ENCODE results near the gene EIF6. TPM values are rescaled to one million over a fixed set of nuclear protein-coding genes. Genes with fewer than 3 reads are reported as not detected.

Gene EIF6
- polyA plus RNA-seq, 3 donors: 154 to 169 (median 168) TPM

DNA sequence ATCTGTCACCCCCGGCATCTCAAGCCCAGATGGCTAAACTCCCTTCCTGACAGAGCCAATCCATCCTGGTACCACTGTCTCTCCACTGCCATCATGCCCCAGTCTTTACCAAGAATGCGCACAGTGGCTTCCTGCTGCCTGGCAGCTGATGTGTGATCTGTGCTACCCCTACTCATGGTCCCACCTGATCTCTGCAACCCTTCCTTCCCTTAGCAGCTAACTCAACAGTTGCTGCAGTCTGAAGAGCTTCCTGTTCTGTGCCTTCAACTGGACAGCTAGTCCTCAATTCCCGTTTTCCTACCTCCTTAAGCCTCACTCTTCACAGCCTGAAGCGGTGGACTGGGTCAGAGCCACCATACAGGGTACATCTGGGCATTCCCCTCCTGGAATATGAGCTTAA, 15.2 kb upstream of the EIF6 start:
- no peak for DNase-seq

DNA sequence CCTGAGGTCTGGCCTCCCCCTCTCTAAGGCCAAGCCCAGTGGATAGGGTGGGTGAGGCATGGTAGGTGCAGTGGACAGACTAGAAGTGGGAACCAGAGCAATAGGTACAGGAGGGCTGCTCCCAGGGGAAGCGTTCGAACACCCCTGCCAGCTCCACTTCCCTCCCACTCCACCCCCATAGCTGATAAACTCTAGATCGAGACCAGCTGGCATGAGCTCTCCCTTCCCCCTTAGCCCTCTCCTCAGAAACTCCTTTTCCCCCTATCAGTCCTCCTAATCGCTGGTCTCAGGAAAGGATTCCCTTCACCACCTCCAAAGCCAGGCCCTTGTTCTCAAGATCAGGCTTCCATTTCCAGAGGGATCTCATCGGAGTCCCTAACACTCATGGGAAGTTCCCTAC, 13.7 kb upstream of the EIF6 start:
- DNase-seq: no peak

DNA sequence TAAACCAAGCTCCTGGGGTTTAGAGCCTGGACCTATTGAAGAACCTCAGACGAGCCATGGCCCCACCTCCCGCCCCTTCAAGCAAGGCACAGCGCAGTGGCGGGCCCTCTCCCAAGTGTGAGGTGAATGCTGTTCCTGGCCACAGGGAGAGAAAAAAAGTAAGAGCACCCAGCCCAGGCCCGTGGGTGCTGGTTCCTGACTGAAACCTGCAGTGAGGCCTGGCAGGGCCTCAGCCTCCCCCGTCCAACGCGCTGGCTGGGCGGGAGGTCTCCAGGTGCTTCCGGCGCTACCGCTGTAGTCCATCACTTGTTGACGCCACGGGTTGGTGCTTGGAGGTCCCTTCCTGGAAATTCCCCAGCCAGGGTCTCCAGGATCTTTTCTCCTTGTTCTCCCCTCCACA, 13.2 kb upstream of the EIF6 start:
- DNase-seq: no peak

DNA sequence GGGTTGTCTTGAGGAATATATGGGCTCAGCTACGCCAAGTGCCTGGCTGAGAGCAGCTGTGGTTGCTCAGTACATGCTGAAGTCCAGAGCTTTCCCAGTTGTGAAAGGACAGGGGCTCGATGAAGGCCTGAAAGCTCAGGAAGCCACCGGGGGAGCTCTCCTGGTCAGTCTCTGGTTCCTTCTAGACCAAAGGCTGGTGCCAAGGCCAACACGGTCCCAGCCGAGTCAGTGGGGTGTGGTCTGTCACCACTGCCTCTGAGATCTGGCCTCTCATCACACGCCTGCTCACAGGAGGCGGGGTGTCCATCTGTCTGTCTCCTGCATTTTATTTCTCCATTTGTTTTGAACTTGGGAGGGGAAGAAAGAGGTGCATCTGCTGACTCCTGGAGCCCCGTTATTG, 12.6 kb upstream of the EIF6 start:
- no peak for DNase-seq

DNA sequence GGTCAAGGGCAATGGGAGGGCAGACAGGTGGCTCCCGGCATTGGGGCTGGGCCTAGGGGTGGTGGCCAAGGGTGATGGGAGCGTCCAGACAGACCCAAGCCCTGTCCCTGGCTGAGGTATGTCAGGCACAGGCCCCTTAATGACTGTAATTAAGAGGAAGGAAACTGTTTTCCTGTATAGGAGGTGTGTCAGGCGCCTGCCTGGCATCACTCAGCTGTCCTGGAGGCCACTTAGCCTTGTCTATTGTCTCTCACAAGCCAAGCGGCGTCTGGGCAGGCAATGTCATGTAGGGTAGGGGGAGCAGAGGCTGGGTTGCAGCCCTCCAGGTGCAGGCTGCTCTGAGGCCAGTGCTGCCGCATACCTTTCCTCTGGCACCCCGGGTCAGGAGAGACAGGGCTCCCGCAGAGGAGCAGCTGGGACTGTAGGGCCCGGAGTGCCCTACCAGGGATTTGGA, 11.6 kb upstream of the EIF6 start:
- no peak for DNase-seq

DNA sequence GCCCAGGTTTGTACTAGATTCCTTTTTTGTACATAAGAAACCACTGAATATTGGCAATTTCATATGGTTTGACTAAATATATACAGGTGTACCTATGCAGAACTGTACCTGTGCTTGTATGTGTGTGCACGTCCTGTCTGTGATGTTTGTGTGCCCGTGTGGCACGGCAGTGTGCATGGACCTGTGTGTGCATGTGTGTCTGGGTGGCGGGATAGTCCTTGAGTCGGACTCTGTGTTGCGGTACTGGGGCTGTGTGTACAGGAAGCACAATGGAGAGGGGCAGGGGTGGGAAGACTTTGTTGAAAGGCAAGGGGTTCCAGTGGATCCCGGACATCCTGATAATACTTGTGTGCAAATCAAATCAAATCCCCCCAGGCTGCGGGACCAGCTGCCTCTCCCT, 11.1 kb upstream of the EIF6 start:
- DNase-seq: no peak

DNA sequence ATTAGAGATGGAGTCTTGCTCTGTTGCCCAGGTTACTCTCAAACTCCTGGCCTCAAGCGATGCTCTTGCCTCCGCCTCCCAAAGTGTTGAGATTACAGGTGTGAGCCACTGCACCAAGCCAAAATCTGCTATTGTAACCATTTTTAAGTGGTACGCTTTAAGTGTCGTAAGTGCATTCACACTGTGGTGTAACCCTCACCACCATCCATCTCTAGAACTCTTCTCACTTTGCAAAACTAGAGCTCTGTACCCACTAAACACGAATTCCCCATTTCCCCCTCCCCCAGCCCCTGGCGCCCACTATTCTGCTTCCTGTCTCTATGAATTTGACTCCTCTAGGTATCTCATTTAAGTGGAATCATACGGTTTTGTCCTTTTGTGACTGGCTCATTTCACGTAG, 10.5 kb upstream of the EIF6 start:
- DNase-seq: no peak

DNA sequence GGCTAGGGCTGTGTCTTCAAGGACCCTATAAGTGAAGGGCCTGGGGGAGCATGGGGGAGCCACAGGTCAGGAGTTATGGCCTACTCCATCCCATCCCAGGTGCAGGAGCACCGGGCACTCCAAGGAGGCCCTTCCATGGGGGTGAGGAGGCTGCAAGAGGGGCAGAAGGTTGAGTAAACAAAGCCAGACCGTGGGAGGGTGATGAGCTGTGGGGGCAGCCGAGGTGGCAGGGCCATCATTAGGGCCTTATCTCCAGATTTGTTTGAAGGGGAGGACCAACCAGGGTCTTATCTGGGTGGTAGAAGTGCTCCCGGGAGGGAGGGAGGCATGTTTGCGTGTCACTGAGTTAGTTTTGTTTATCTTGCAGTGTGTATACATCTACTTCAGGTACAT, 9.7 kb upstream of the EIF6 start:
- no peak for DNase-seq

DNA sequence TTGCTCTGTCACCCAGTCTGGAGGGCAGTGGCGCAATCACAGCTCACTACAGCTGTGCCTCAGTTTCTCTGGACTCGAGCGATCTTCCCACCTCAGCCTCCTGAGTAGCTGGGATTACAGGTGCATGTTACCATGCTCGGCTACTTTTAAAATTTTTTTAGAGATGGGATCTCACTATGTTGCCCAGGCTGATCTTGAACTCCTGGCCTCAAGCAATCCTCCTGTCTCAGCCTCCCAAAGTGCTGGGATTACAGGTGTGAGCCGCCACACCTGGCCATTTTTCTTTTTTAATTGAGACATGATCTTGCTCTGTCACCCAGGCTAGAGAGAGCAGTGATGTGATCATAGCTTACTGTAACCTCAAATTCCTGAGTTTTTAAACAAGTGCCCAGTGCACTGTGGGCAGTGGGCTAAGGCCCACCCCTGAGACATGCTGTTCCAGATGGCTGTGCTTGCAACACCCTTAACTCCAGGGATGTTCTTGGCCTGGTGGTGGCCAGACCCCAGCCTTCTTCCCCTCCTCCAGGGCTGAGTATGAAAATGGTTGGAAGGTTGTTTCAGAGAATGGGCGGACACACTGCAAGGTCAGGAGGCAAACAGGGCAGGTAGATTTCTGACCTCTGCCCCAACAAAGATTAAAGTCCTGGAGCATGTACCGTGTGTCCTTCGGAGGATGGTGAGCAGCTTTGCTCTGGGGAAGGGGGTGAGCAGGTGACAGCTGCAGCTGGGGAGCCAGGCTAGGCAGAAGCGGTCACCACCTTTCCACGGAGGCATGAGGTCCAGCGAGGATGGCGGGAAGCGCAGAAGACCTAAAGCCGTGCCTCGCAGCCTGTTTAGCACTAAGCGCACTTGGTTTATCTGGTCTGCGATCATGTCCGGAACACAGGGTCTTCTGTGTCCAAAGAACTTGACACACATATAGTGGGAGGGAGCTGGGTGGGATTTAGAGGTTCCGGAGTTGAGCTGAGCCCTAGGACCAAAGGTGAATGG, 9.0 kb upstream of the EIF6 start:
- DNase-seq: no peak

DNA sequence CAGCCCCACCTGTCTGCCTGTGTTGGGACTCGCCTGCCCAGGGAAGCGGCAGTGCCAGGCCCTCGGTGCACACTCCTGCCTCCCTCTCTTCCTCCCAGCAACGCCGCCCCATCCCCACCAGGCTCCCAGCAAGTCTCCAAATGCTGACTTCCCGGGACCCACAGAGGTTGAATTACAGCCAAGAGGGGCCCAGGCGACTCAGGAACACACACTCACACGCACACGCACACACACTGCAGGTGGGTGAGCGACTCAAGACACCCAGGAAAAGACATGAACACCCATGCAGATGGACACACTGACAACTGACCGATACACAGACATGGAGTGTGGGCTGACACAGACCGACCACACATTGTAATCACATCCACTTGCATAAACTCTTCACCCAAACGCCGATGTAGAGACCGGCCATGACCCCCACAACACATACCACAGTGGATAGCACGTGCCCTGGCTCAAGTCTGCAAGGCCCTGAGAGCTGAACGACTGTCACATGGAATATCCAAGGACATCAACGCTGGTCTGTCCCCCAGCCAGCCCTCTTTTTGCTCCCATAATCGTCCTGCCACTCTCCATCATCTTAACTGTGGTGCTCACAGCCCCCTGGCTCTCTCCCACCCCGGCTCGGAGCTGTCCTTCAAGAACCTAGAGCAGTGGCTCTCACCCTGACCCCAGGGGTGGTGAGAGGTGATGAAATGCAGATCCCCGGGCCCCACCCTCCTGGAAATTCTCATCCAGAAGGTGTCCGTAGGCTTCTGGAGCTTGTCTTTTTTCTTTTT, 8.1 kb upstream of the EIF6 start:
- no peak for DNase-seq

DNA sequence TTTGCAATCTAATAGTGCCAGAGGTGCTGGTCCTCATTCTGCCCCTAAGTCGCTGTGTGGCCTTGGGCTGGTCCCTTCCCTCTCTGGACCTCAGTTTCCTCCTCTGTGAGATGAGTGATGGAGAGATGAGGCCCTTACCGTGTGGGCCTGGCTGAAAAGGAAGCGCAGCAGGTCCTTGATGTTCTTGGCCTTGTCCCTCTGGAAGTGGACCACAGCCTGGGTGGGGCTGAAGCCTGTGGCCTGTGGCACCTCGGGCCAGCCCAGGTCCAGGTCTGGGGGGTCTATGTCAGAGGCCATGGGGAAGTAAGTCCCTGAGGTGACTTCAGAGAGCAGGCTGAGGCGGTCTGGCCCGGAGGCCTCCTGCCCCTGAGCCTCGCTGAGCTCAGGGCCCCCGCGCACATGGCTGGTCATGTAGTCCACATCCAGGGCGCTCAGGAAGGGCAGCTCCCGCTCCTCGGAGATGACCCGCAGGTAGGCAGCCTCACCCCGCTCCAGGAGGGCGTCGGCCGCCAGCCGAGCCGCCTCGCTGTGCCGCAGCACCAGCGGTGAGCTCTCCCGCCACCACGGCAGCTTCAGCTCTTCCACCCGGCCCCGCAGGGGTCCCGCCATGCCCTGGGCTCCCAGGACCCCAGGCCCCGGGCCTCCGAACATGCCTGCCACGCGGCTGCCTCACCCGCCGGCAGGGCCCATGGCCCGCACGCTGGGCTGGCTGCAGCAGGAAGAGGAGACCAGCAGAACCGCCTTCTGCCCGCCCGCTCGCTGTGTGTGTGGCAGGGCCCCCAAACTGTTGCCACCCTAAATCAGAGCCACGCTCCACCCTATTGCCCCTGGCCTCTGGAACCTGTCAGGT, 7.3 kb upstream of the EIF6 start, which contains the start of gene FAM83C:
Gene FAM83C, minus strand, starts transcription at position 772 of the 850 bp plus-strand sequence. Its CDS starts 121 bp downstream, at position 651.
- DNase-seq: no peak

DNA sequence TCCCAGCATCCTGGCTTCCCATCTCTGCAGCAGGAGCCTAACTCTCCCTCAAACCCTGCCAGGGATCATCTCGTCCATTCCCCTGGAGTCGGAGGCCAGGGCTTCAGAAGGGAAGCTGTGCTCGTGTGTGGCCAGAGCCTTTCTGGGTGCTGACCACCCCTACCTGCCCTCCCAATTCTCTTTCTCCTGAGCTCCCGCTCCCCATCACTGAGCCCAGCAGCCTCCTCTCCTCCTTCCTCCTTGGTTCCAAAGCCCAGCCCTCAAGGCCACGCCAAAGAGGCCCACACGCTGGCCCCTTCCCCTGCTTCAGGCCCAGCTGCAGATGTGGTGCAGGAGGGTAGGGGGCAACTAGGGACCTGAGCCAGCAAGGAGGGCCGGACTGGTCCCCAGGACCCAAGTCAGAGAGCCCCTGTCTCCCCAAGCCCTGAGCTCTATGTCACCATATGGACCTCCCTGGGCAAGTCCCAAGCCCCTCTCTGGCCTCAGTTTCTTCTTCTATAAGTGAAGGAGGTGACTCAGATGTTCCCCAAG, 6.4 kb upstream of the EIF6 start:
- DNase-seq: no peak

DNA sequence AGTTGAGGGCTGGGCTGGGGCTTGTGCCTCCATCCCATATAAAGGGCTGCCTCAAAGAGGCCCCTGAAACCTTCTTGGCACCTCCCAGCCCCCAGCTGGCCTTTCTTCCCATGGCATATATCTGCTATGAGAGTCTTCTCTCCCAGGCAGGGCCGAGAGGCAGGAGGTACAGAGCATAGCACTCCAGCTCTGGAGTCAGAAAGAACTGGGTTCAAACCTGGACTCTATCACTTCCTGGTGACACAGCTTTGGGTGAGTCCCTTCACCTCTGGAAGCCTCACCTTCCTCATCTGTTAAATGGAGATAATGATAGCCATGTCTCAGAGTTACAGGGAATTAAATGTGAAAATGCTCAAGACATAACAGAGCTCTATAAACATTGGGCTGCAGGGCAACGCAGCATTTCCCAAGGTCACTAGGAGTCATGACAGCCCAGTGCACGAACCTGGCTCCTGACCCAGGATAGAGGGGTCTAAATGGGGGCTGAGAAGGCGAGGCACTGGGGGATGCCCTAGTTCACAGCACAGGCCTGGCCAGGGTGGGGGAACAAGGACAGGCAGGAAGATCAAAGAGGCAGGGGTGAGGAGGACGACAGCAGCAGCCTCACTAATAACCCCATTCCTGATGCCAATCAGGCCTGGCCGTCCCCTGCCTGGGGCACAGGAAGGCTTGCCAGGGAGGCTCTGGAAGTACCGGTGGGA, 5.8 kb upstream of the EIF6 start:
- no peak for DNase-seq

DNA sequence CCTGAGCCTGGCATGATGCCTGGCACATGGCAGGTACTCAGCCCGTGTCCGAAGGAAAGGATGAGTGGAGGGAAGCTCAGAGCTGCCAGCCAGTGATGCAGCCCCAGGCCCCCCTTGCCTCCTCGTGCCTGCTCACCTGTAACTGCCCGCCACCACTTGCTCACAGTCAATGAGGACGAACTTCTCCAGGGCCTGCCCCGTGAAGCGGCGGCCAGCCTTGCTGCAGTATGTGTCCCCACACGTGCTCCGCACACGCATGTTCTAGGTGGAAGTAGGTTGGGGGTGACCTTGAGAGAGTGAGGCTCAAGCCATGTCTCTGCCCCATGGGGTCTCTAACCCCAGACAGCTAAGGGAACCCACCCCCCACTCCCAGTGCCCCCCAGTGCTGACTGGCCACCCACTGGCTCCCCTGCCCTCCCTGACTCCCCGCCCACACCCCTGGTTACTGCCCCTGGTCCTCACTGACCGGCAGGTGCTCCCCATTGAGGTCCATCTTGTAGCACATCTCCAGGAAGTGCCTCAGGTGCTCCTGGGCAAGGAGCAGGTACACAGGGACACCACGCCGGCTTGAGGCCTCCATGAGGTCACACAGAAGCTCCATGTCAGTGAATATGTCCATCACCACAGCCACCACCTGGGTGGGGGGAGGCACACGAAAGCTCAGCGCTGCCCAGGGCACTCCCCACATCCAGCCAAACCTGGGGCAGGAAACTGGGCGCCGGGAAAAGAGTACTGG, 3.9 kb upstream of the EIF6 start:
- DNase-seq: no peak

DNA sequence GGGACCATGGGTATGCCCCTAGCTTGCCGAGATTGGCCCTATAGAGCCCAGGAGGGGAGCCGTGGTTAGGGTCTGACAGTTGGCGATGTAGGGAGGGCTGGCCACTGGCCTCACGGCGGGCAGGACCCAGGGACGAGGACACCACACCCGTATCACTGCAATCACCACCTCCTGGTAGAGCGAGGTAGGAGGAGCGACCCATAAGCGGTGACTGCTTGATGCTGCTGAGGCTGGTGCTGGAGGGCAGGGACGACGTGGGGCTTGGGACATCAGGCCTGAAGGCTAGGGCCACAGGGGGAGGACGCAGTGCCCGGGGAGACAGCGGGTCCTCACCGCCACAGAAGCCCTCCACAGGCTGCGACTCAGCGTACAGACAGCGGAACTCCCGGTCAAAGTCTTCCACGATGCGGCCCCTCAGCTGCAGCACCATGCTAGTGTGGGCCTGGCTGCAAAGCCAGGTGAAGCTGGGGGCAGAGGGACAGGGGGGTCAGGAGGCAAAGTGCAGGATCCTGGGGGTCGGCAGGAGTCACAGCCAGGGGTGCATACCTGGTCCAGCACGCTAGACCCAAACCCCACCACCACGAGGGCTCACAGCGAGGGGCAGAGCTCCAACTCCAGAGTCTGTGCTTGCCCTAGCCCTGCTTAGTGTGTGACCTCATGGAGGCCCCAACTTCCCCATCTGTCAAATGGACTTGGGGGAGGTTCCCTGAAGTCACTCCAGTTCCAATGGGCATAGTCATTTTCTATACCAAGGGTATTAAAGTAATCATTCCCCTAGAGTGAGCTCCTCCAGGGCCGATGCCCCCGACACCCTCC, 3.1 kb upstream of the EIF6 start:
- no peak for DNase-seq

DNA sequence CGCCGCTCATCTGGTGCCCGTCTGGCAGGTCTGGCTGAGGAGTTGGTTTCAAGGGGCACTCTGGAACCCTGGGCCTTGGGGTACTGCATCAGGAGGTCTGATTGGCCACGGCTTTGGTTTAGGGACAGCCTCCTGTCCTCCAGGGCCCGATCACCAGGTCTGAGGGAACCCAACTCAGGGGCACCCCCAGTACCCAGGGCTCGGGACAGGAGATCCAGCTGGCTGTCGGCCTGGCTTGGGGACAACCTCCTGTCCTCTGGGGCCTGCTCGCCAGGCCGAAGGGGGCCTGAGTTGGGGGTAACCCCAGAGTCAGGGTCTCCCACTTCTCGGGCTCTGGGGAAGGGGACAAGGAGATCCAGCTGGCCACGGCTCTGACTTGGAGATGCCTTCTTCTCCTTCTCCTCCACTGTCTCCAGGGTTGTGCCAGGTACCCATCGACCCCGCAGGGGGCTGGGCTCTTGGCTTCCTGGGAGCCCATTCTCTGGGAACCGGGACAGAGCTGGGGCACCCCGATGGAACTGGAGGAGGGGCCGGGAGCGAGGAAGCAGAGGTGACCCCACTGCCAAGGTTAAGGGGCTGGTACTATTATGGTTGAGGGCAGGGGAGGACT, 2.4 kb upstream of the EIF6 start:
- DNase-seq: no peak

DNA sequence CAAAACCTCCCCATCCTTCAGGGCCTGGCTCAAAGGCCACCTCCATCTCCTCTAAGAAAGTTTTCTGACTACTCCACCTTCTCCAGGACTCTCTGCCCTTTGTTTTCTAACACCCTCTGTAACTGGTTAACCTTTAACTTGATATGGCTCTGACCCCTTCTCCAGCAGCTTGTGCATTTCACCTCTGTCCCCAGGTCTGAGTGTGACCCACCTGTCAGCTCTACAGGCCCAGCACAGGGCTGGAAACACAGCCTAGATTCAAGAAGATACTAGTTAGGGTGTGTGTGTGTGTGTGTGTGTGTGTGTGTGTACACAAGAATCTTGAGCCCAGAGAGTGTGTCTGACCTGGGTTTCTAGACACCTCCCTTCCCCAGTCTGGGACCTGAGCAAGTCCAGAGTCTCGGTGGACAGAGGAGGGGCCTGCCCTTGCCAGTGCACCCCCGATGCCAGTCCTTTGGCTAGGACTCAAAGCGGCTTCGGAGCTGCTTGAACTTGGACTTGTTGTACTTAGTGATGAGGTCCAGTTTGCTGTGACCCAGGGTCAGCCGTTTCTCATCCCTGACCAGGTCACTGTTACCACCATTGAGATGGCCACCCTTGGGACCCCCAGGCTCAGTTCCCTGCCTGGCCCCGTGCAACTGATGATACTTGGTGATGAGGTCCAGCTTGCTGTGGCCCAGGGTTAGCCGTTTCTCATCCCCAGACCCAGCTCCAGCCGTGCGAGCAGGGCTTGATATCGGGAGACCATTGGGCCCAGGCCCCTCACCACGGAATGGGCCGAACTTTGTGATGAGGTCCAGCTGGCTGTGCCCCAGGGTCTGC, 1.7 kb upstream of the EIF6 start:
- DNase-seq: no peak

DNA sequence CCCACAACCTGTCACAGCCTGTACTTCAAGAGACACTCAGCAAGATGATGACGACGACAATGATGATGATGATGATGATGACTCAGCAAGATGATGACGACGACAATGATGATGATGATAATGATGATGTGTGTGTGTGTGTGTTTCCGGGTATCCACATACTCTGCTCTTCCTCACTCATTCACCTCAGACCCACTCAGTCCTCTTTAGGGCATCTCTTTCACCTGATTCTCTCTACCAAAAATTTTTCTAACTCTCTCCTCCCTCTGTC, 1.2 kb upstream of the EIF6 start:
- no peak for DNase-seq

Measured in renal pelvis (tissue), 4 donors.